SU-DHL-6 (cell line): Measurements from ENCODE around the gene LMO7.

Experiments used
- EZH2phosphoT487 ChIP-seq: fragments of 200-600 bp; sonication (generic), shearing (Covaris generic); conservative IDR thresholded peaks from 2 replicates; pipeline ENCODE4 v1.6.1; 2018; ENCODE audit warnings: mild to moderate bottlenecking, antibody characterized with exemption, low read length, moderate library complexity, mixed read lengths
- TF ChIP-seq, protein P1 (sequence below): fragments of 200-600 bp; sonication (generic); IDR thresholded peaks from one replicate; pipeline ENCODE4 v1.5.1; 2017; ENCODE audit warnings: antibody characterized with exemption, mild to moderate bottlenecking, low read length, moderate library complexity; ENCODE audit not compliant: insufficient read depth, poor library complexity, severe bottlenecking

GRCh38 chr13:75645141-75645540 lies 9.0 kb downstream of the LMO7 start:
- TF ChIP-seq, protein P1, sequence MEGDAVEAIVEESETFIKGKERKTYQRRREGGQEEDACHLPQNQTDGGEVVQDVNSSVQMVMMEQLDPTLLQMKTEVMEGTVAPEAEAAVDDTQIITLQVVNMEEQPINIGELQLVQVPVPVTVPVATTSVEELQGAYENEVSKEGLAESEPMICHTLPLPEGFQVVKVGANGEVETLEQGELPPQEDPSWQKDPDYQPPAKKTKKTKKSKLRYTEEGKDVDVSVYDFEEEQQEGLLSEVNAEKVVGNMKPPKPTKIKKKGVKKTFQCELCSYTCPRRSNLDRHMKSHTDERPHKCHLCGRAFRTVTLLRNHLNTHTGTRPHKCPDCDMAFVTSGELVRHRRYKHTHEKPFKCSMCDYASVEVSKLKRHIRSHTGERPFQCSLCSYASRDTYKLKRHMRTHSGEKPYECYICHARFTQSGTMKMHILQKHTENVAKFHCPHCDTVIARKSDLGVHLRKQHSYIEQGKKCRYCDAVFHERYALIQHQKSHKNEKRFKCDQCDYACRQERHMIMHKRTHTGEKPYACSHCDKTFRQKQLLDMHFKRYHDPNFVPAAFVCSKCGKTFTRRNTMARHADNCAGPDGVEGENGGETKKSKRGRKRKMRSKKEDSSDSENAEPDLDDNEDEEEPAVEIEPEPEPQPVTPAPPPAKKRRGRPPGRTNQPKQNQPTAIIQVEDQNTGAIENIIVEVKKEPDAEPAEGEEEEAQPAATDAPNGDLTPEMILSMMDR, result no peak
- TF ChIP-seq EZH2phosphoT487, result no peak
